Mesothelial cell of epicardium (in vitro differentiated cells): ENCODE measurements around the gene RNF31. TPM values are rescaled to one million over a fixed set of nuclear protein-coding genes. Genes with fewer than 3 reads are reported as not detected.
A peak's percentile ranks its signal among the peaks of the same experiment; 100 is the strongest.

Experiments used
- DNase-seq, 2 experiments: peaks; one replicate each; pipeline ENCODE4 v3.0.0; 2021; ENCODE audit warnings: low spot score in 2 of 2; ENCODE audit not compliant: unreplicated experiment in 2 of 2
- H3K27ac Mint-ChIP-seq: 2 replicates; pipeline ENCODE4 v1.8.0; 2021; ENCODE audit warnings: mixed read lengths
- H3K27me3 Mint-ChIP-seq: 2 replicates; pipeline ENCODE4 v1.8.0; 2021; ENCODE audit warnings: low read depth, mixed read lengths
- H3K36me3 Mint-ChIP-seq: 2 replicates; pipeline ENCODE4 v1.8.0; 2021; ENCODE audit warnings: mixed read lengths
- H3K4me1 Mint-ChIP-seq: 2 replicates; pipeline ENCODE4 v1.8.0; 2021; ENCODE audit warnings: mixed read lengths
- H3K4me3 Mint-ChIP-seq: 2 replicates; pipeline ENCODE4 v1.8.0; 2021; ENCODE audit warnings: mild to moderate bottlenecking, moderate library complexity, mixed read lengths
- H3K9me3 Mint-ChIP-seq: 2 replicates; pipeline ENCODE4 v1.8.0; 2021; ENCODE audit warnings: mixed read lengths
- total RNA-seq: library from RNA; stranded (reverse); gene quantifications from 3 replicates; pipeline ENCODE4 v1.2.1, GENCODE V29; 2021
- TF ChIP-seq, protein P1 (sequence below): fragments of 200-600 bp; sonication (generic); IDR thresholded peaks from one replicate; pipeline ENCODE4 v1.5.0; 2021; ENCODE audit warnings: antibody characterized with exemption; ENCODE audit not compliant: unreplicated experiment

RNF31 gene
- total RNA-seq, 1 donor from 2014 or later, result 90.5 TPM

DNA sequence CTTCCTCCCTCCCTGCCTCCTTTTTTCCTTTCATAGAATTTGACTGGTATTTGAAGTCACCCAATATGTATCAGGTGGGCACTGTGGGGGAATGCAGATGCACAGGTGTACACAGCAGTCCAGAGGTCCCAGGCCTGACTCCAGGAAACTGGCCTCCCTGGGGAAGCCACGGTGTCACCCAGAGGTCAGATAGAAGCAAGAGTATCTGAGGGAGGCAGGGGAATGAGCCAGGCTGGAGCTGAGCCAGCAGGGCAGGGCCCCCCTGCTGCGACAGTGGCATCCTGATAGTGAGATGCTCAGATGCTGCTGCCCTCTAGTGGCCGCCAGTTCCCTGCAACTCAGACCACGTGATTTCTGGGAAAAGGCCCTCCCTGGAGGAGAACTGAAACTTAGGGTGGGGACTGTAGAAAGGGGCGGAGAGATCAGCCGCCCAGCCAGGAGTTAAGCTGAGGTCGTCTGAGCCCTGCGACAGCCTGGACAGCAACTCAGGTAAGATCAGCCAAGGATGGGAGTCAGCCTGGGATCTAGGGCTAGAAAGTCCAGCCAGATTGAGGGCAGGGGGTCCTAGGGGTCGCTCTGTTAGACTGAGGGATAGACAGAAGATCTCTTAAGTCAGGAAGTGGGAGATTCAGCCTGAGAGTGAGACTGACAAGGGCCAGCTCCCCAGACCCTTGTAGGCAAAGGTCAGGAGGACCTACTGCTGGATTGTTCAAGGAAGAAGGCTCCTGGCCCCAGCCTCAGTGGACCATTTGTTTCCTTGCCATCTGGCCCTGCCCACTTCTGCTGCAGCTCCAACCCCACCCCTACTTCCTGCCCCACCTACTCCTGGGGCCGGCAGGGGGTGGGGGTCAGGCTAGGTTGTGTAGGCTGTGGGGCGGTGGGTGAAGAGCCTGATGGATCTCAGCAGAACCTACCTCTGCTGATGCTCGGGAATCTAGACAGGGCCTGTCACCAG, 13.8 kb downstream of the RNF31 start, which contains the start of gene IRF9:
TSS of gene IRF9 (plus strand) at position 416 of the 955 bp plus-strand sequence. CDS start 880 bp downstream, outside the sequence.
- Mint-ChIP-seq H3K27me3 (no peaks in the 10 kb centered on the region), H3K36me3 (peaks cover 36% of the 10 kb centered on the region), H3K4me1 (peaks cover 44% of the 10 kb centered on the region), H3K9me3 (no peaks in the 10 kb centered on the region), H3K4me3 (peak within 1 kb of the TSS; percentile 94), H3K27ac (peak within 1 kb of the TSS; percentile 99)
- TF ChIP-seq, protein P1, sequence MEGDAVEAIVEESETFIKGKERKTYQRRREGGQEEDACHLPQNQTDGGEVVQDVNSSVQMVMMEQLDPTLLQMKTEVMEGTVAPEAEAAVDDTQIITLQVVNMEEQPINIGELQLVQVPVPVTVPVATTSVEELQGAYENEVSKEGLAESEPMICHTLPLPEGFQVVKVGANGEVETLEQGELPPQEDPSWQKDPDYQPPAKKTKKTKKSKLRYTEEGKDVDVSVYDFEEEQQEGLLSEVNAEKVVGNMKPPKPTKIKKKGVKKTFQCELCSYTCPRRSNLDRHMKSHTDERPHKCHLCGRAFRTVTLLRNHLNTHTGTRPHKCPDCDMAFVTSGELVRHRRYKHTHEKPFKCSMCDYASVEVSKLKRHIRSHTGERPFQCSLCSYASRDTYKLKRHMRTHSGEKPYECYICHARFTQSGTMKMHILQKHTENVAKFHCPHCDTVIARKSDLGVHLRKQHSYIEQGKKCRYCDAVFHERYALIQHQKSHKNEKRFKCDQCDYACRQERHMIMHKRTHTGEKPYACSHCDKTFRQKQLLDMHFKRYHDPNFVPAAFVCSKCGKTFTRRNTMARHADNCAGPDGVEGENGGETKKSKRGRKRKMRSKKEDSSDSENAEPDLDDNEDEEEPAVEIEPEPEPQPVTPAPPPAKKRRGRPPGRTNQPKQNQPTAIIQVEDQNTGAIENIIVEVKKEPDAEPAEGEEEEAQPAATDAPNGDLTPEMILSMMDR, result peak; percentile 98
- peak; percentile 89 to 98 for DNase-seq

DNA sequence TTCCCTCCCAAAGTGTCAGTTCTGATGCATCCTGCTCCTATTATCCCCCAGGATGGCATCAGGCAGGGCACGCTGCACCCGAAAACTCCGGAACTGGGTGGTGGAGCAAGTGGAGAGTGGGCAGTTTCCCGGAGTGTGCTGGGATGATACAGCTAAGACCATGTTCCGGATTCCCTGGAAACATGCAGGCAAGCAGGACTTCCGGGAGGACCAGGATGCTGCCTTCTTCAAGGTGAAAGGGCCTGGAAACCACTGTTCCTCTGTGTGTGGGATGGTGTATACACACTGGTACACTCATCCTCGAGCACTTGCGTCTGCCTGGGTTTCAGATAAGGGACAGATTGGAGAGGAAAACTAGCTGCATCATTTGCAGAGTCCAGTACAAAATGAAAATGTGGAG, 14.8 kb downstream of the RNF31 start:
- H3K9me3 Mint-ChIP-seq, result no peaks in the 10 kb centered on the region
- H3K27me3 Mint-ChIP-seq, result no peaks in the 10 kb centered on the region
- peaks cover 40% of the 10 kb centered on the region for H3K36me3 Mint-ChIP-seq
- TF ChIP-seq, protein P1, result no peak
- H3K4me1 Mint-ChIP-seq, result peaks cover 45% of the 10 kb centered on the region
- H3K4me3 Mint-ChIP-seq, result peak overlapping the region; percentile 94
- H3K27ac Mint-ChIP-seq, result peak overlapping the region; percentile 99
- DNase-seq, result no peak

DNA sequence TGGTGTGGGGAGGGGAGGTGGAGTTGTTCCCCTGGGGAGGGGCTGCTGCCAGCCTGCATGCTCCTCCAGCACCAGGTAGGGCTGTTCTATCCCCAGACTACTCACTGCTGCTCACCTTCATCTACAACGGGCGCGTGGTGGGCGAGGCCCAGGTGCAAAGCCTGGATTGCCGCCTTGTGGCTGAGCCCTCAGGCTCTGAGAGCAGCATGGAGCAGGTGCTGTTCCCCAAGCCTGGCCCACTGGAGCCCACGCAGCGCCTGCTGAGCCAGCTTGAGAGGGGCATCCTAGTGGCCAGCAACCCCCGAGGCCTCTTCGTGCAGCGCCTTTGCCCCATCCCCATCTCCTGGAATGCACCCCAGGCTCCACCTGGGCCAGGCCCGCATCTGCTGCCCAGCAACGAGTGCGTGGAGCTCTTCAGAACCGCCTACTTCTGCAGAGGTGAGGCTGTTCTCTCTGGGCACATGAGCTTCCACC, 17.3 kb downstream of the RNF31 start:
- peak overlapping the region; percentile 85 for H3K27ac Mint-ChIP-seq
- TF ChIP-seq, protein P1, result no peak
- peaks cover 41% of the 10 kb centered on the region for H3K36me3 Mint-ChIP-seq
- H3K9me3 Mint-ChIP-seq, result no peaks in the 10 kb centered on the region
- no peak for DNase-seq
- peaks cover 45% of the 10 kb centered on the region for H3K4me1 Mint-ChIP-seq
- peak overlapping the region; percentile 48 for H3K4me3 Mint-ChIP-seq
- H3K27me3 Mint-ChIP-seq, result no peaks in the 10 kb centered on the region

DNA sequence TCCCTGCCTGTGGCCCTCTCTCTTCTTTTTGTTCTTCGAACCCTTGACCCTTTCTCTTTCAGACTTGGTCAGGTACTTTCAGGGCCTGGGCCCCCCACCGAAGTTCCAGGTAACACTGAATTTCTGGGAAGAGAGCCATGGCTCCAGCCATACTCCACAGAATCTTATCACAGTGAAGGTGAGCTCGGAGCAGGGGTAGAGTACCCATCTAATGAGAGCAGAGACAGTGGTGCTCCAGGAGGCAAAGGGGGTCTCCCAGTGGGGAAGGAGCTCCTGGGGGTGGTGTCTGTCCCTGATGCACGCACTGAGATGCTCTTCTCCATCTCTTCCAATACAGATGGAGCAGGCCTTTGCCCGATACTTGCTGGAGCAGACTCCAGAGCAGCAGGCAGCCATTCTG, 18.5 kb downstream of the RNF31 start:
- peaks cover 41% of the 10 kb centered on the region for H3K4me1 Mint-ChIP-seq
- DNase-seq, result no peak
- peak overlapping the region; percentile 66 for H3K27ac Mint-ChIP-seq
- H3K36me3 Mint-ChIP-seq, result peaks cover 43% of the 10 kb centered on the region
- no peaks in the 10 kb centered on the region for H3K27me3 Mint-ChIP-seq
- TF ChIP-seq, protein P1, result no peak
- no peaks in the 10 kb centered on the region for H3K9me3 Mint-ChIP-seq
- H3K4me3 Mint-ChIP-seq, result no peak overlapping the region

DNA sequence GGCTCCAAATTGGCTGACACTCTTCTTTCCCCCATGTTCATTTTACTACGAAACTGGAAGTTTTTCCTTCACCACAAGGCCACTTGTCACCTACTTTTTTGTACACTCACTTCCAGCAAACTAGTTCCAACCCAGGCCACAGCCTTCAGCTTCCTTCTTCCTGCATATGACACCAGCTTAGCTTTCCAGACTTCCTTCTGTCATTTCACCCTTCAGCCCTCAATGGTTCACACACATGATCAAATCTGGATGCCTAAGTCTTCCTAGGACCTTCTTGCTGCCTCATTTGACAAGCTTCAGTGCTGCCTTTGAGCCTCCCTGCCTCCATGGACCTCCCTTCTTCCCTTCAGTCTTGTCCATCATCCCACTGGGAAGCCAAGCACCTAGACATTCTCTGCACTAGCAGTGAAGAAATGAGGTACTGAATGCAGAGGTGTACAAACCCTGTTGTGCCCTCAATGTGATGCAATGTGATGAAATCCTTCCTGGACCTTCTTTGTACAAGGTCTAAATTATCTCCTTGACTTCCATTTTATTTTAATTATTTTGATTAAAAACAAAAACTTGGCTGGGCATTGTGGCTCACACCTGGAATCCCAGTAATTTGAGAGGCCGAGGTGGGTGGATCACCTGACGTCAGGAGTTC, 20.3 kb downstream of the RNF31 start:
- Mint-ChIP-seq H3K4me1 (peaks cover 39% of the 10 kb centered on the region), H3K36me3 (peaks cover 41% of the 10 kb centered on the region), H3K4me3 (no peak overlapping the region), H3K27ac (peak overlapping the region; percentile 86), H3K9me3 (no peaks in the 10 kb centered on the region), H3K27me3 (no peaks in the 10 kb centered on the region)
- no peak for DNase-seq
- TF ChIP-seq, protein P1, result no peak
